Panc1 (cell line): ENCODE data around the gene BTBD2. TPM values are rescaled to one million over a fixed set of nuclear protein-coding genes. Genes with fewer than 3 reads are reported as not detected.

ENCODE experiments used
- ATAC-seq: fragments of 200-7000 bp; cut with Tn5 transposase; 2 replicates; pipeline ENCODE4 v1.9.1; 2020; ENCODE audit warnings: mild to moderate bottlenecking, moderate library complexity
- BruUV-seq: library from RNA; stranded (reverse); fragments of 400-500 nt; replicated peaks from 2 replicates; lab custom pipeline; 2021; lab: Mats Ljungman, UMichigan
- CTCF ChIA-PET: fragments of 300-600 bp; sonication (Branson Sonifier 250); formaldehyde crosslinking; loops from one replicate; lab custom pipeline; 2022; ENCODE audit warnings: antibody characterized with exemption; lab: Charles Lee
- POLR2A ChIA-PET: fragments of 300-600 bp; sonication (Branson Sonifier 250); formaldehyde crosslinking; loops from one replicate; lab custom pipeline; 2022; ENCODE audit warnings: antibody characterized with exemption; lab: Charles Lee
- DNase-seq: peaks from one replicate; pipeline ENCODE4 v3.0.0-alpha.2; 2010; ENCODE audit warnings: low read depth, low spot score
- H3K27ac ChIP-seq: 2 replicates; pipeline ENCODE4 v1.5.1; 2011; ENCODE audit warnings: mild to moderate bottlenecking, low read length, inconsistent platforms
- H3K27me3 ChIP-seq: fragments of 200-500 bp; sonication (Bioruptor generic); 2 replicates; pipeline ENCODE4 v1.6.0; 2014; ENCODE audit warnings: low read length, inconsistent platforms; ENCODE audit not compliant: control insufficient read depth, insufficient read depth
- H3K36me3 ChIP-seq: fragments of 200-500 bp; sonication (Bioruptor generic); 2 replicates; pipeline ENCODE4 v1.5.1; 2014; ENCODE audit warnings: inconsistent platforms, mild to moderate bottlenecking, low read length, moderate library complexity; ENCODE audit not compliant: control insufficient read depth, insufficient read depth
- H3K4me1 ChIP-seq: 2 replicates; pipeline ENCODE4 v1.5.1; 2011; ENCODE audit warnings: inconsistent platforms, mild to moderate bottlenecking, low read length, moderate library complexity; ENCODE audit not compliant: control insufficient read depth, insufficient read depth
- H3K4me3 ChIP-seq, 2 experiments: 2 replicates each; pipeline ENCODE4 v1.5.1; 2011 to 2012; ENCODE audit warnings: low read depth in 2 of 2, low read length in 2 of 2, mild to moderate bottlenecking in 2 of 2, inconsistent platforms in 1 of 2, moderate library complexity in 1 of 2
- H3K9me3 ChIP-seq: fragments of 200-500 bp; sonication (Bioruptor generic); 2 replicates; pipeline ENCODE4 v1.5.1; 2014; ENCODE audit warnings: low read depth, mild to moderate bottlenecking, inconsistent platforms, low read length, moderate library complexity; ENCODE audit not compliant: control insufficient read depth, insufficient read depth
- POLR2AphosphoS5 ChIP-seq: IDR thresholded peaks from 2 replicates; pipeline ENCODE4 v1.6.1; 2012; ENCODE audit warnings: mild to moderate bottlenecking, low read depth, low read length, moderate library complexity
- REST ChIP-seq, 2 experiments: IDR thresholded peaks; 2 replicates each; pipeline ENCODE4 v1.6.1; 2011 to 2012; ENCODE audit warnings: low read depth in 2 of 2, control low read depth in 1 of 2, low read length in 1 of 2, mild to moderate bottlenecking in 1 of 2, moderate library complexity in 1 of 2; ENCODE audit not compliant: insufficient read depth in 1 of 2
- SIN3A ChIP-seq: IDR thresholded peaks from 2 replicates; pipeline ENCODE4 v1.6.1; 2012; ENCODE audit warnings: low read depth, mild to moderate bottlenecking, low read length, moderate library complexity, borderline replicate concordance; ENCODE audit not compliant: insufficient read depth
- TCF7L2 ChIP-seq: IDR thresholded peaks from 2 replicates; pipeline ENCODE4 v1.6.1; 2011; ENCODE audit warnings: mild to moderate bottlenecking, low read depth, low read length, inconsistent platforms
- in situ Hi-C: cut with HindIII; loops from 2 replicates; pipeline ENCODE4 v1.10.0; 2016; ENCODE audit warnings: low sequenced_read_pairs, low pct_unique_long_range_greater_than_20kb
- intact Hi-C: fragments of 100-400 bp; cut with micrococcal nuclease; formaldehyde crosslinking; loops from one replicate; pipeline ENCODE4 v1.10.0; 2022; ENCODE audit not compliant: unreplicated experiment
- total RNA-seq: library from RNA; stranded (reverse); gene quantifications from one replicate; pipeline ENCODE4 v1.2.1, GENCODE V29; 2021; ENCODE audit not compliant: unreplicated experiment
- TF ChIP-seq, protein P1 (sequence below): fragments of 450-650 bp; IDR thresholded peaks from 2 replicates; pipeline ENCODE4 v1.5.1; 2017; ENCODE audit warnings: mild to moderate bottlenecking

Gene BTBD2
- total RNA-seq, 1 experiment from 2014 or later = 59.6 TPM

DNA sequence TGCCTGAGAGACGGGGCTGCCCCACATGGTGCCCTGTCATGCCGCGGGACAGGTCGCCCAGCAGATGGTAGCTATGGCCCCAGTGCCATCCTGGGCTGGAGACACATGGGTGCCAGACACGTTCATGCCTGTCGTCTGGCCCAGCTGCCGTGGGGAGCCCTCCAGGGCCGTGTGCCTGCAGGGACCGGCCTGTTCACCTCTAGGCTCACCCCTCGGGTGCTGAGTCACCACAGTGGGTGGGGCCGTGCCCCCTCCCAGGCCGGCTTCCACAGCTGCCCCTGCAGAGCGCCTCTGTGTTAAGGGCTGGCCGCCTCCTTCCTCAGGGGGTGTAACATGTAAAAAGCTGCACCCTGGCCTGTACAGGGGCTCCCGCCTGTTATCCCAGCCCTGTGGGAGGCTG lies 38.4 kb downstream of the BTBD2 start:
- CTCF ChIA-PET = interaction anchor here (0.6 kb wide), 1 partner anchor 69 kb away, joined by 3 read pairs; no protein-coding TSS in a partner anchor
- intact Hi-C loops = no loop called here

GRCh38 chr19:1975162-1975480 lies 40.4 kb downstream of the BTBD2 start:
- POLR2A ChIA-PET = no interaction called here
- in situ Hi-C loops = no loop called here
- no peak for ATAC-seq

More for the DNA sequence above, 38.4 kb downstream of the BTBD2 start:
- Histone ChIP-seq H3K4me1 (no peaks in the 10 kb centered on the region), H3K4me3 (no peak overlapping the region), H3K27ac (no peak overlapping the region), H3K36me3 (no peaks in the 10 kb centered on the region), H3K9me3 (no peaks in the 10 kb centered on the region), H3K27me3 (no peaks in the 10 kb centered on the region)
- no TSS peak for BruUV-seq
- in situ Hi-C loops = no loop called here
- no peak for DNase-seq
- ATAC-seq = no peak
- POLR2A ChIA-PET = interaction anchor here (0.5 kb wide), 1 partner anchor 181 kb away, joined by 4 read pairs; no protein-coding TSS in a partner anchor
- TF ChIP-seq TCF7L2 (no peak), SIN3A (no peak), REST (IDR thresholded peaks at IDR 0.05; ENCODE audit: insufficient read depth in 1 of 2, low read depth in 2 of 2, low read length in 1 of 2) (no peak), POLR2AphosphoS5 (no peak)
- TF ChIP-seq, protein P1, sequence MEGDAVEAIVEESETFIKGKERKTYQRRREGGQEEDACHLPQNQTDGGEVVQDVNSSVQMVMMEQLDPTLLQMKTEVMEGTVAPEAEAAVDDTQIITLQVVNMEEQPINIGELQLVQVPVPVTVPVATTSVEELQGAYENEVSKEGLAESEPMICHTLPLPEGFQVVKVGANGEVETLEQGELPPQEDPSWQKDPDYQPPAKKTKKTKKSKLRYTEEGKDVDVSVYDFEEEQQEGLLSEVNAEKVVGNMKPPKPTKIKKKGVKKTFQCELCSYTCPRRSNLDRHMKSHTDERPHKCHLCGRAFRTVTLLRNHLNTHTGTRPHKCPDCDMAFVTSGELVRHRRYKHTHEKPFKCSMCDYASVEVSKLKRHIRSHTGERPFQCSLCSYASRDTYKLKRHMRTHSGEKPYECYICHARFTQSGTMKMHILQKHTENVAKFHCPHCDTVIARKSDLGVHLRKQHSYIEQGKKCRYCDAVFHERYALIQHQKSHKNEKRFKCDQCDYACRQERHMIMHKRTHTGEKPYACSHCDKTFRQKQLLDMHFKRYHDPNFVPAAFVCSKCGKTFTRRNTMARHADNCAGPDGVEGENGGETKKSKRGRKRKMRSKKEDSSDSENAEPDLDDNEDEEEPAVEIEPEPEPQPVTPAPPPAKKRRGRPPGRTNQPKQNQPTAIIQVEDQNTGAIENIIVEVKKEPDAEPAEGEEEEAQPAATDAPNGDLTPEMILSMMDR = no peak

More at GRCh38 chr19:1975162-1975480, 40.4 kb downstream of the BTBD2 start:
- no peak for TF ChIP-seq POLR2AphosphoS5
- TF ChIP-seq SIN3A = no peak
- TF ChIP-seq, protein P1 = no peak
- no peak for TF ChIP-seq REST (IDR thresholded peaks at IDR 0.05; ENCODE audit: insufficient read depth in 1 of 2, low read depth in 2 of 2, low read length in 1 of 2)
- TF ChIP-seq TCF7L2 = no peak
- BruUV-seq = no TSS peak
- Histone ChIP-seq H3K9me3 (no peaks in the 10 kb centered on the region), H3K27me3 (no peaks in the 10 kb centered on the region), H3K4me1 (no peaks in the 10 kb centered on the region), H3K4me3 (no peak overlapping the region), H3K36me3 (no peaks in the 10 kb centered on the region), H3K27ac (no peak overlapping the region)
- intact Hi-C loops = no loop called here
- CTCF ChIA-PET = no interaction called here
- no peak for DNase-seq
